Measurements from ENCODE around the gene GPC1. TPM values are rescaled to one million over a fixed set of nuclear protein-coding genes. Genes with fewer than 3 reads are reported as not detected.

Gene GPC1
- polyA plus RNA-seq, 1 of the 3 experiments (the other 2 are of a cell fraction), result 65.5 TPM

DNA sequence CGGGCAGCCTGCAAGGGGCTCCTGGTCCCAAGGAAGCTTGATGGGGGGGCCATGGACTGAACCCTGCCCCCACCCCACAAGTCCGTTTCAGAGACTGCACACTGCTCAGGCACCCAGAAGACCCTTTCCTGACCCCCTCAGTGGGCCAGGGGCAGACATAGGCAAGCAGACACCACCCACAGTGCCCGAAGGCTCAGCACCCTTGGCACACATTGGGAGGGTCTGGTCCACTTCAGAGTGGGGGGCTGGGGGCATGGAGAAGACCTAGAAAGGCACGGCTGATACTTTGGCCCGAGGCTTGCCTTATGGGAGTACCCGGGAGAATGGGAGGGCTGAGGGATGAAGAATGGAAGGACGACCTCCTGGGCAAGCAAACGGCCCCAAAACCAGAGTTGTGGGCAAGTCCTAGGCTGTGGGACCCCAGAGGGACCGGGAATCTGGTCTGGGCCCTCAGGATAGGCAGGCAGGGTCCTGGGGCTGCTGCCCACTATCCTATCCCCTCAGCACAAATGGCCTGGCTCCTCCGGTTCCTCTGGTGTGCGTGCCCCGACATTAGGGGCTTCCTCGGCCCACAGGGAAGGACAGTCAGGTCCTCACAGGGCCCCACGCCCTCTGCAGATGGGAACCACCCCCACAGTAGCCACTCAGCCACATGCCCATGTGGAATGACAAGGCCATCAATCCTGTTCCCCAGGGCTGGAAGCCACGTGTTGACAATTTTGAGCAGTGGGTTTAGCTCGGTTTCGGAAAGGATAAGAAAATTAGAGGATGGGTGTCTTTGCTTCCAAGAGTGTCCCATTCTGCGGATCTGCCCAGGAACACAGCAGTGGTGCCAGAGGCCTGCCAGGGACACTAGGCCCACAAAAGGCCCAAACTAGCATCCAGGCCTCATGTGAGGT lies 15.0 kb upstream of the GPC1 start:
- Histone ChIP-seq H3K9ac (no peak overlapping the region), H3K4me1 (ENCODE audit: control insufficient read depth in 1 of 2, insufficient read depth in 2 of 2, low read depth in 1 of 2, low read length in 1 of 2) (no peaks in the 10 kb centered on the region), H3K4me2 (no peak overlapping the region), H3K9me3 (no peaks in the 10 kb centered on the region), H4K20me1 (ENCODE audit: insufficient read depth) (no peaks in the 10 kb centered on the region), H3K27ac (ENCODE audit: low read depth in 2 of 2, low read length in 1 of 2) (no peak overlapping the region), H3K36me3 (replicated peaks in 1 of 2; ENCODE audit: control insufficient read depth in 1 of 2, insufficient read depth in 2 of 2, low read length in 1 of 2) (no peaks in the 10 kb centered on the region), H2AFZ (ENCODE audit: low read depth) (no peak overlapping the region), H3K9me2 (no peaks in the 10 kb centered on the region), H3K27me3 (ENCODE audit: insufficient read depth) (no peaks in the 10 kb centered on the region), H3K79me2 (ENCODE audit: insufficient read depth) (no peaks in the 10 kb centered on the region), H3F3A (replicated peaks; ENCODE audit: insufficient read depth) (no peaks in the 10 kb centered on the region), H3K4me3 (ENCODE audit: low read depth in 2 of 2, low read length in 1 of 2) (no peak overlapping the region)
- DNase-seq, result no peak
- 33% methylated on average over 8 of the region's 18 CpGs for WGBS (ENCODE audit: low lambda C conversion rate)
- POLR2A ChIA-PET, result no interaction called here
- CTCF ChIA-PET, result interaction anchor here (0.5 to 1.2 kb wide), 2 partner anchors 23 to 319 kb away, joined by 3 read pairs; no protein-coding TSS in a partner anchor
- TF ChIP-seq YY1 (IDR thresholded peaks at IDR 0.05; ENCODE audit: low read depth) (no peak), ELF1 (IDR thresholded peaks at IDR 0.05) (no peak), REST (IDR thresholded peaks at IDR 0.05; ENCODE audit: low read depth, low read length) (no peak), SIN3A (IDR thresholded peaks at IDR 0.05; ENCODE audit: borderline replicate concordance, low read depth, low read length) (no peak), FOXM1 (IDR thresholded peaks at IDR 0.05; ENCODE audit: low read depth) (no peak)

- Histone ChIP-seq H3K9me3 (no peaks in the 10 kb centered on the region), H3K4me3 (ENCODE audit: low read depth in 2 of 2, low read length in 1 of 2) (no peak overlapping the region), H3K27ac (ENCODE audit: low read depth in 2 of 2, low read length in 1 of 2) (no peak overlapping the region), H3K79me2 (ENCODE audit: insufficient read depth) (no peaks in the 10 kb centered on the region), H4K20me1 (ENCODE audit: insufficient read depth) (no peaks in the 10 kb centered on the region), H3K27me3 (ENCODE audit: insufficient read depth) (no peaks in the 10 kb centered on the region; the same call in 1 of the 2 replicates), H3K4me2 (no peak overlapping the region), H3K4me1 (ENCODE audit: control insufficient read depth in 1 of 2, insufficient read depth in 2 of 2, low read depth in 1 of 2, low read length in 1 of 2) (no peaks in the 10 kb centered on the region), H3F3A (replicated peaks; ENCODE audit: insufficient read depth) (no peaks in the 10 kb centered on the region), H3K9ac (no peak overlapping the region), H2AFZ (ENCODE audit: low read depth) (no peak overlapping the region), H3K36me3 (replicated peaks in 1 of 2; ENCODE audit: control insufficient read depth in 1 of 2, insufficient read depth in 2 of 2, low read length in 1 of 2) (no peaks in the 10 kb centered on the region), H3K9me2 (no peaks in the 10 kb centered on the region)
- CTCF ChIA-PET, result no interaction called here
- POLR2A ChIA-PET, result no interaction called here
- TF ChIP-seq SIN3A (IDR thresholded peaks at IDR 0.05; ENCODE audit: borderline replicate concordance, low read depth, low read length) (no peak), TAF1 (IDR thresholded peaks at IDR 0.05; ENCODE audit: borderline replicate concordance, low read depth, low read length) (no peak), JUND (IDR thresholded peaks at IDR 0.05) (no peak), FOXJ3 (CRISPR knock-in tag; IDR thresholded peaks at IDR 0.05) (no peak), ELF1 (IDR thresholded peaks at IDR 0.05) (no peak), GABPA (IDR thresholded peaks at IDR 0.05; ENCODE audit: low read depth) (no peak), EP300 (IDR thresholded peaks at IDR 0.05; ENCODE audit: borderline replicate concordance in 1 of 2, low read depth in 1 of 2, low read length in 1 of 2) (no peak), TCF12 (IDR thresholded peaks at IDR 0.05) (no peak), RXRA (IDR thresholded peaks at IDR 0.05; ENCODE audit: borderline replicate concordance, low read depth) (no peak), FOXM1 (IDR thresholded peaks at IDR 0.05; ENCODE audit: low read depth) (no peak), YY1 (IDR thresholded peaks at IDR 0.05; ENCODE audit: low read depth) (no peak), TEAD4 (IDR thresholded peaks at IDR 0.05; ENCODE audit: borderline replicate concordance, insufficient read depth) (no peak), NRF1 (IDR thresholded peaks at IDR 0.05; ENCODE audit: low read depth, low read length) (no peak), GATA2 (CRISPR knock-in tag; IDR thresholded peaks at IDR 0.05) (no peak), CHD2 (IDR thresholded peaks at IDR 0.05; ENCODE audit: low read length, partially characterized antibody) (no peak), NFIC (IDR thresholded peaks at IDR 0.05; ENCODE audit: borderline replicate concordance) (no peak), IRF3 (IDR thresholded peaks at IDR 0.05; ENCODE audit: low read depth, low read length) (no peak), RFX5 (IDR thresholded peaks at IDR 0.05; ENCODE audit: low read length) (no peak)
- TF ChIP-seq, protein P1, sequence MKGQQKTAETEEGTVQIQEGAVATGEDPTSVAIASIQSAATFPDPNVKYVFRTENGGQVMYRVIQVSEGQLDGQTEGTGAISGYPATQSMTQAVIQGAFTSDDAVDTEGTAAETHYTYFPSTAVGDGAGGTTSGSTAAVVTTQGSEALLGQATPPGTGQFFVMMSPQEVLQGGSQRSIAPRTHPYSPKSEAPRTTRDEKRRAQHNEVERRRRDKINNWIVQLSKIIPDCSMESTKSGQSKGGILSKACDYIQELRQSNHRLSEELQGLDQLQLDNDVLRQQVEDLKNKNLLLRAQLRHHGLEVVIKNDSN (IDR thresholded peaks at IDR 0.05; ENCODE audit: borderline replicate concordance, low read depth), result no peak
- TF ChIP-seq, protein P2, sequence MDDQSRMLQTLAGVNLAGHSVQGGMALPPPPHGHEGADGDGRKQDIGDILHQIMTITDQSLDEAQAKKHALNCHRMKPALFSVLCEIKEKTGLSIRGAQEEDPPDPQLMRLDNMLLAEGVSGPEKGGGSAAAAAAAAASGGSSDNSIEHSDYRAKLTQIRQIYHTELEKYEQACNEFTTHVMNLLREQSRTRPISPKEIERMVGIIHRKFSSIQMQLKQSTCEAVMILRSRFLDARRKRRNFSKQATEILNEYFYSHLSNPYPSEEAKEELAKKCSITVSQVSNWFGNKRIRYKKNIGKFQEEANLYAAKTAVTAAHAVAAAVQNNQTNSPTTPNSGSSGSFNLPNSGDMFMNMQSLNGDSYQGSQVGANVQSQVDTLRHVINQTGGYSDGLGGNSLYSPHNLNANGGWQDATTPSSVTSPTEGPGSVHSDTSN (IDR thresholded peaks at IDR 0.05), result no peak
- 10% methylated on average over 2 of the region's 3 CpGs for WGBS (ENCODE audit: low lambda C conversion rate)
- DNase-seq, result no peak
Observed at GRCh38 chr2:240421381-240421780, 14.1 kb upstream of the GPC1 start.

Data from SK-N-SH (cell line).